HuH-7.5 (cell line): Measurements from ENCODE around the gene RALGPS2.

Source experiments
- DNase-seq: peaks from one replicate; pipeline ENCODE4 v3.0.0; 2011; ENCODE audit warnings: low spot score

RALGPS2 gene, protein sequence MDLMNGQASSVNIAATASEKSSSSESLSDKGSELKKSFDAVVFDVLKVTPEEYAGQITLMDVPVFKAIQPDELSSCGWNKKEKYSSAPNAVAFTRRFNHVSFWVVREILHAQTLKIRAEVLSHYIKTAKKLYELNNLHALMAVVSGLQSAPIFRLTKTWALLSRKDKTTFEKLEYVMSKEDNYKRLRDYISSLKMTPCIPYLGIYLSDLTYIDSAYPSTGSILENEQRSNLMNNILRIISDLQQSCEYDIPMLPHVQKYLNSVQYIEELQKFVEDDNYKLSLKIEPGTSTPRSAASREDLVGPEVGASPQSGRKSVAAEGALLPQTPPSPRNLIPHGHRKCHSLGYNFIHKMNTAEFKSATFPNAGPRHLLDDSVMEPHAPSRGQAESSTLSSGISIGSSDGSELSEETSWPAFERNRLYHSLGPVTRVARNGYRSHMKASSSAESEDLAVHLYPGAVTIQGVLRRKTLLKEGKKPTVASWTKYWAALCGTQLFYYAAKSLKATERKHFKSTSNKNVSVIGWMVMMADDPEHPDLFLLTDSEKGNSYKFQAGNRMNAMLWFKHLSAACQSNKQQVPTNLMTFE

DNA sequence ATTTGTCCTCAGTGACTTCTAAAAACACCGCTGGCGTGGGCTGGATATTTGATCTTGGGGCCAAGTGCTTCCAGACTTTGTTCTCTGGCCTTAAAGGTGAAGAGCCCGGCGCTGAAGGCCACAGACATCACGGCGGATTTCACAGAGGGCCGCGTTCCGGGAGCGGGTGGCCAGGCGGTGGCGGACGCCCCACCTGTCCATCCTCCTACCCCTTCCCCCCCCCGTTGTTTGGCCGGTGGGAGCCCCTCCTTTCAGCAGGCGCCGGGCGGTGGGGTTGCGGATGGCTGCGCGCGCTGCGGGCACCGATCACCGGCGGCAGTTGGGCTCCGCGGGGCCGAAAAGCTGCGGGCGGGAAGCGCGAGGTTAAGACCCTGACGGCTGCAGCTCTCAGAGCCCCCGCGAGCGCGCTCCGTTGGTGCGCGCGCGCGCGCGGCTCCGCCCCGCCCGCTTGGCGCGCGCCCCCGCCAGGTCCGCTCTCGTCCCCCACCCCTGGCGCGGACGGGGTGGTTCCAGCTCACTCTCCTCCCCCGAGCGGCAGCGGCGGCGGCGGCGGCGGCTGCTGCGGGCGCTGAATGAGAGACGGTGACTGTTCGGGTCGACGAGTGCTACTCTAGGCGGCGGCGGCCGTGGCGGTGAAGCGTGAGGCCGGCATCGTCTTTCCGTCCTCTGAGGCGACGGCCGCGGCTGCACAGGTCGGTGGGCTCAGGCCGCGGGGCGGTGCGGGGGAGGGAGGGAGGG lies at the start of gene RALGPS2:
RALGPS2 (plus strand) TSS at position 517 of the 738 bp plus-strand sequence. CDS start 51,521 bp downstream, outside the sequence.
- DNase-seq: peak; percentile 65

DNA sequence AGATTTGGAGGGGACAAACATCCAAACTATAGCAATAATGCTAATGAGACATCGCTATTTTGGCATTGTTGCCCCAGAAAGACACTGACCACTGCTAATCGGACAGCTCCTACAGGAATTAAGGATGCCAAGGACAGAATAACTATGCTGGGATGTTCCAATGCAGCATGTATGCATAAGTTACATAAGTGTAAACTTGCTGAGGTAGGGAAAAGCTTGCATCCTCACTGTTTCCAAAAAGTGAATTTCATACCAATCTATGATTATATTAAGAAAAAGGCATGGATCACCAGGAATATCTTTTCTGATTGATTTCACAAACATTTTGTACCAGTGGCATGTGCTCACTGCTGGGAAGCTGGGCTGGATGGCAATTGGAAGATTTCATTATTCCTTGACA lies 45.8 kb upstream of the RALGPS2 start:
- DNase-seq: no peak

DNA sequence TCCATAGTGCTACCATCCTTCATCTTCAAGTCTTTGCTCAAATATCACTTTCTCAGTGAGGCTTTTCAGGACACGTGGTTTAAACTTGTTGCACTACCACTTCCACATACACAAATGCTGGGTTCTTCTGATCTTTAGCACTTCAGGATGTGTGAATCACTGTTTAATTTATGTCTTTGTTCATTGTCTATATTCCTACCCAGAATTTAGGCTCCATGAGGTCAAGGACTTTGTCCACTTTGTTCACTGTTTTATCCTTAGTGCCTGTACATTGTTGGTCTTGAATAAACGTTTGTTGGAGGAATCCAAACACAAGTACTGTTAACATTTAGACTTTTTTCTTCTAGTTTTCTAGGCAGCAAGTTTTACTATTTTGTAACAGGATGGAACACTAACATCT lies 42.6 kb upstream of the RALGPS2 start:
- DNase-seq: no peak

DNA sequence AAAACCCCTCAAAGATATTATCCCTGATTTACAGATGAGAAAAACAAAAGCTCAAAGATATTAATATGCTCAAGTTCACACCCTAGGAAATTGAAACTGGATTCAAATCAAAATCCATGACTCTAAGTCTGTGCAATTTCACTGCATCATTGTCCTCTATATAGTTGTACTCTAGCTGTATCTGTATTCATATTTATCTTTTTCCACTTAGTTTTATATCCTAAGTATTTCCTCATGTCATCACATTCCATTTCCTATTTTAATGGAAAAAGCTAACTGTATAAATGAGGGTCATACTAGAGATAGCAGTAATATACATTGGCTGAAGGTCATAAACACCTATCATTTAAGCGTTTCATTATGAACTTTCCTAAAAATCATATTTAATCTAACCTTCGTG lies 42.2 kb upstream of the RALGPS2 start:
- DNase-seq: no peak

DNA sequence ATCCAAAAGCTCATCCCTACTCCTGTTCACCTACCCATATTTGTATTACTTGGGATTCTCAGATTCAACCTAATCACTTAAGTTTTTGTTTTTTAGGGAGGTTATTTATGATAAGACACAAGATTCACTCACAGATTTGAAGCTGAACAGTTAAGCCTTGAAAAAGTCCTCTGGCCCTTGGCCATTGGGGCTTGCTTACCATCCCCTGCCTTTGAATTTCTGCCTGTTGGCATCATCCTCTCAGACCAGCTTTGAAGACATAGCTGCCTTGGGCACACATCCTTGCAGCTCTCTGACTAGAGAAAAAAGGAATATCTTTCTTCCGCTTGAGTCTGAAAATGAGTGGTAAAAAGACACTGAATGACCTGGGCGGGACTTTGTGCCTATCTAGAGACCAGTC lies 41.8 kb upstream of the RALGPS2 start:
- DNase-seq: no peak

DNA sequence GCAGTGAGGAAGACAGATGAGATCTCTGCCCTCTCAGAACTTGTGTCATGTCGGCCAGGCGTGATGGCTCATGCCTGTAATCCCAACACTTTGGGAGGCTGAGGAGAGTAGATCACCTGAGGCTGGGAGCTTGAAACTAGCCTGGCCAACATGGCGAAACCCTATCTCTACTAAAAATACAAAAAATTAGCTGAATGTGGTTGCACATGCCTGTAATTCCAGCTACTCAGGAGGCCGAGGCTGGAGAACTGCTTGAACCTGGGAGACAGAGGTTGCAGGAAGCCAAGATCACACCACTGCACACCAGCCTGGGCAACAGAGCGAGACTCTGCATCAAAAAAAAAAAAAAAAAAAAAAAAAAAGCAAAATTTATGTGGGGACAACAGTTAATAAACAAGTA lies 40.9 kb upstream of the RALGPS2 start:
- DNase-seq: no peak

DNA sequence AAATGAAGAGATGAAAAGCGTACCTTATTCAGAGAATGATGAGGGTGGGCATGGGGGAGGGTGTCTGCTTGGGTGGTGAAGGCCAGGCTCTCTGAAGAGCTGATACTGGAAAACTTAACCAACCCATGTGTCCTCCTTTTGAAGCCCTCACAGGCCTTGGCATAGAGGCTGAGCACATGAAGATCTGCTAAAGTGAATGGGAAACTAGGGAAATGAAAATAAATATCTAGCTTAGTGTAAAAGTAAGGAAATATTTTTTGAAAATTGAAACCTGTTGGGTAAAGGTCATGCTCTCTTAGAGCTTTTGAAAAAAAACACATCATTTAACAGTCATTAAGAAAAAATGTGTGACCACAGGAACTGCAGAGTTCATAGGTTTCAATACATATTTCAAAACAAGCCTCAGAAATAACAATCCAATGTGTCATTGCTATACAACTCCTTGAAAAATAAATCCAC lies 40.5 kb upstream of the RALGPS2 start:
- DNase-seq: no peak

DNA sequence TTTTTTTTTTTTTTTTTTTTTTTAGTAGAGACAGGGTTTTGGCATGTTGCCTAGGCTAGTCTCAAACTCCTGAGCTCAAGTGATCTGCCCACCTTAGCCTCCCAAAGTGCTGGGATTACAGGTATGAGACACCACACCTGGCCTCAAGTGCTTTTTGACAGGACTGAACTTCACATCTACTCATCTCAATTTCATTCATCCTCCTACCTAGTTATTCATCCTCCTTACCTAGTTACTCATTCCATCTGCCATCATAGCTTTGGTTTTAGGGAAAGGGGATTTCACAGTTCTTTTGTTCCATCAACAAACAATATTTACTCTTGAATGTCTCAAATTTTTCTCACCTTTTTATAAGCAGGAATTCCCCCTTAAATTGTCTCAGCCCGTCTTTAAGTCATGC lies 38.6 kb upstream of the RALGPS2 start:
- DNase-seq: no peak

DNA sequence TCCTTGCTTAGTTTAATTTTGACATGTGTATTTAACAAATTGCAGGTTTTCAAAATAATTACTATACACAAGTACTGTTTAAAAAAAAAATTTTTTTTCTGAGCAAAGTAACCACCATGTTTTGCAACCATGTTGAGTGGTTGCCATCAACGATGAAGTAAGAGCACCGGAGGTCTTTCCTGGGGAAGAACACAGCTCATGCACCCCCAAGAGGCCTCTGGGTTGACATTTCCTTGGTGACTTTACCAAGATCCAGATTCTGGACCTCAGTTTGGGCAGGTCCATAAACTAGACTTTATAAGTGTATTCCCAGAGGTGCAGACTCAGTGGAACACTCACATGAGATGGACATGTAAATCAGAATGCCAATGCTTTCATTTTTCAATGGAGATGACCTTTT lies 36.8 kb upstream of the RALGPS2 start:
- DNase-seq: no peak

DNA sequence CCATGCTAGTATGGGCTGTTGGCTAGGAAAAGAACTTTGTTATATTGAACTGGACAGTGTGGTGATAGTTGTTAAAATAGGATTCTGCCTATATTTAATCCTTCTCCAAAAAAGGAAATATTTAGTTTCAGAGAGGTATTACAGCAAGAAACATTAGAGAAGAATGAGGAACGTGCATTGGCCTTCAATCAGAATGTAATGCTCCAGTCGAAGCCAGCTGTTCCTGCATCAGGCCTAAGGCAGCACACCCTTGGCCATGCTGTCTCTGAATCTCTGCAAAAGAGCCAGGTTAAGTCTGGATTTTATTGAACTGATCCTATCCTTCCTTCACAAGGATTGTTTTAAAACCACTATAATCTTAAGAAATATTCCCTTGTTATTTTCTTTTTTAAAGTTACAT lies 35.3 kb upstream of the RALGPS2 start:
- no peak for DNase-seq

DNA sequence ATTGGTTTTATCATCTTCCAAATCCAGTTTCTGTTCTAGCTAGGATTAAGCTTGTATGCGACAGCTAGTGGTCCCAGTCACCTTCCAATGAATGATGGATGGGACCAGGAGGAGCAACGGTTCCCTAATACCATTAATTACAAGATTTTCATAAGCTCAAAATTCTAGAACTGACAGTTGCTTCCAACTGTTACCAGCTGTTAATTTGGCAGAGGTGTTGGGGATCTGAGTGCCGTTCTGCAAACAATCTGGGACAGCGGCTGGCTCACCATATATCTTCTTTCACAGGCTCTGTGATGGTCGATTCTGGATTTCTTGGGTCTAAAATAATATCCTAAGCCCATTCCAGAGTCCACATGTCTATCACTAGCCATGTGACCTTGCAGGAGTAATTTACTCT lies 34.5 kb upstream of the RALGPS2 start:
- no peak for DNase-seq

DNA sequence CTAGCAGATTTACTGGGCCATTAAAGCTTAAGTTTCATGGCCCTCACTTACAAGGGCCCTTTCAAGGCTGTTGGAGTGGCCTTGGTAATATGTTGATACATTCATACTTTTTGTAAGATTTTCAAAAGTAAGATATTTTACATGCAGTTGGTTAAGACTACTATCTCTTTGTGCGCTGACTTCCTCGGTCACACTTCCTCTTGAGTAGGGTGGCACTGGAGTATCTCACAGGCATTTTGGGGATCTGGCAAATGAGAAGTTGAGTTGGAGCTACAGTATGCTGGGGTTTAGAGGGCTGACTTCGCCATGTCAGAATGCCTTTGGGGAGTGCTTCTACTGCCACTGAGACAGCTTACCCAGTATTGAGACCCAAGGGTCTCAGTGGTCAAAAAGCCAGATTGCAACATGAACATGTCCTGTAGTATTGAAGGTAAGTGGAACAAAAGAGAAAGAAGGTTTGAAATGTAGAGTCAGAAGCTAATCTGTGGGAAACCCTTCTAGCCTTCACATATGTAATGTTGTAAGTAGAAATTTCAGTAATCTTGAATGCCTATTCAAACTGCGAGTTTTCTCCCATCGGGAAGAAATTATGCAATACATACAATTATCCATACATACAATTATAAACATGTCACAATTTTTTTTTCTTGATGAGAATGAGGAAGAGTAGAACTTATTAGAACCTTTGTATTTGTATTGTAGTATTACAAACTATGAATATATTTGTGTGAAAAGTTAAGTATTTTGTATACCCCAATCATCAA lies 32.3 kb upstream of the RALGPS2 start:
- DNase-seq: no peak

DNA sequence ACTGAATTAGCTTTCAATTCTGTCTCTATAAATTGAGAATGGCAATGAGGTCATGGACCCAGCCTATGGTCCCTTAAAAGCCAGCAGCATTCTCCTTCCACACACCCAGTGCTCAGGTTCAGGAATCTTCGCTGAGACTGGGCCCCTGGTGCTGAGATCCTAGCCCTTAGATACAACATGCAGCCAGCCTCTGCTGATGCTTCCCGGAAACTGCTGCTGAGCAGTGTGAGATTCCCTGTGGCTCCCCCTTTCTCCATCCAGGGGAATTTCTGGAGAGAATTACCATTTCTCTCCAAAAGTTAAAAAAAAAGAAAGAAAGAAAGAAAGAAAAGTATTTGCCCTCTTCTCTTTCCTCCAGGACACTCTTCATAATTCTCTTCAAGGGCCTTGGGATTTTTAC lies 31.7 kb upstream of the RALGPS2 start:
- peak; percentile 15 for DNase-seq

DNA sequence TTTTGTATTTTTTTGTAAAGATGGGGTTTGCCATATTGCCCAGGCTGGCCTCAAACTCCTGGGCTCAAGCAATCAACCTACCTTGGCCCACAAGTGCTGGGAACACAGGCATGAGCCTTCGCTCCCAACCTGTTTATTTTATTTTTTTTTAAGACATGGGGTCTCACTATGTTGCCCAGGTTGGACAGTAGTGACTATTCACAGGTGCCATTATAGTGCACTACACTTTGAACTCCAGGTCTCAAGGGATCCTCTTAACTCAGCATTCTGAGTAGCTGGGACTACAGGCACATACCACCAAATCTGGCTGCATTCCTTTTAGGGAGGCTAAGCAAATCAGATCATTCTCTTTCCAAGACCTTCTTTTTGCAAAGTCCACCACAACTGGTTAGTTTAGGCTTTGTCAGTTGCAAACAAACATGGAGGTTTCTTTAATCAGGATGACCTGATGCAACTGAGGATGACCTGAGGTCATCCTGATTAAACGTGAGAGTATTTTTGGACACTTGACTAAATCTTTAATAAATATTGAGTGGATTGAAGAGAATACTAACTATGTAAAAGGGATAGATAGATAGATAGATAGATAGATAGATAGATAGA lies 30.0 kb upstream of the RALGPS2 start:
- no peak for DNase-seq

DNA sequence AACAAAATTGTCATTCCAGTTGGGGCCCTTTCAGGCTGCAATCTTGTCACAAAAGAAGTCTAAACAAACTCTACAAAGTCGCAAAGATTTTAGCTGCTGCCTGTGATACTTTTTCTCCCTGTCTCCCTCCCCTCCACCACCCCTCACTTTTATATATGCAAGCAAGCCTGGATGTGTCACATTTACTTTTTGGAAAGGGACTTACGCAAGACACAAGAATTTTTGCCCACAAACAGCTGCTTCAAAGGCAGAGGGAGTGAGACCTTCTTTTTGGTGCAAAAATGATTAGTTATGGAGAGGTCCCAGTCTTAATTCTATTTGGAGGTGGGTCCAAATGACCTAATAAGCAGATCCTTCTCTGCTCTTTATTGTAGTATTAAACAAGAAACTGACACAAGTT lies 22.9 kb upstream of the RALGPS2 start:
- DNase-seq: no peak

DNA sequence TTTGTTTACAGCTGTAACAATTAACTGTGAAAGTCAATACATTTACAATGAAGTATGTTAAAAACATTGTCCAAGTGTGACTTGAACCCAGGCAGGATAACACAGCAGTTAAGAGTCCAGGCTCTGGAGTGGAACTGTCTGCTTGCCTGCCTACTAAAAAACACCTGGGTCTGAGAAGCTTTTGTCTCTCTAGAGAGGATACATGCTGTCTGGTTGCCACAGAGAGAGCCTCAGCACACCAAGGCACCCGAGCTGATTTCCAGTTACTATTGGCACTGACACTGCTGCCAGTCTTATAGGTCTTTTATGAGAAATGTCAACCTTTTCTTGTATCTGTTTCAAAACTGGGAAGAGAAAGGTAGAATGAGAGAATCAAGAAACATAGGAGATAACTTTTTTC lies 20.2 kb upstream of the RALGPS2 start:
- DNase-seq: no peak

DNA sequence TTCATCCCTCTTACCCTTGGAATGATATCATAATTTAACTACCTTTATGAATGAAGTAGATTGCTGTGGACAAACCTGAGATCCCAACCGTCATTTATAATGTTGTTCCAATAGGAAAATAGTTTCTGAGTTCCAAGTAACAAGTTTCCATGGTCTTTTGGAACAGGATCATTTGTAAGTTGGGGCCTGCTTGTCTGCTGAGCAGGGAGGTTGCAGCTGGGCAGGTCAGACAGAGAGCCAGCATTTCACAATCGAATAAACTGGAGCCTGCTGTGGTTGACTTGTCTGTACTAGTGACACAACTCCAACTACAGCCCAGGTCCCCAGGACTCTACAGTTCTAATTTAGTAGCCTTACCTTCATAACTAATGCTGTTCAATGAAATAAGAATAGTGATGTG lies 18.6 kb upstream of the RALGPS2 start:
- no peak for DNase-seq

DNA sequence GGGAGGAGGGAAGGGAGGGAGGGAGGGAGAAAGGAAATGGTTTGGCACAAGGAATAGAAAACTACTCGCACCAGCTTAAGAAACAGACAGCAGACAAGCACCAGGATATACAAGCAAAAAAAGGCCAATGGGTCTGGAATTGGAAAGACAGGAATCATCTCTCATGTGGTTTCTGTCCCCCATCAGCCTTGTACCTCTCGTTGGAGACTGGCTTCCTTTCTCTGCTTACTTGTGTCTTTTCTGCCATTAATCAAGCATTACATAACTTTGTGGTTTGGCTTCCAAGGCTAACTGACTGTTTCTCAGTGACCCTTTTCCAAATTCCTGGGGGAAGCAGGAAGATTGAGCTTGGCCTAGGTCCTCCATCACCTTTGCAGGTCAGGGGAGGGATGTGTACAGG lies 11.8 kb upstream of the RALGPS2 start:
- DNase-seq: no peak

DNA sequence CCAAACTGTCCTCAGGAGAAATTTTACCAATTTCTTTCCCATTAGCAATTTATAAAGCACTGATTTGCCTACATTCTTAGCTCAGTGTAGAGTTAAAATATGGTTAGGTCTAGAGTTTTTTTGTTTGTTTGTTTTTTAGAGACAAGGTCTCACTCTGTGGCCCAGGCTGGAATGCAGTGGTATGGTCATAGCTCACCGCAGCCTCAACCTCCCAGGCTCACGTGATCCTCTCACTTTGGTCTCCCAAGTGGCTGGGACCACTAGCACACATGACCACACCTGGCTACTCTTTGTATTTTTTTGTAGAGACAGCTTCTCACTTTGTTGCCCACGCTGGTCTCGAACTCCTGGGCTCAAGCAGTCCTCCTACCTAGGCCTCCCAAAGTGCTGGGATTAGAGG lies 10.6 kb upstream of the RALGPS2 start:
- no peak for DNase-seq

DNA sequence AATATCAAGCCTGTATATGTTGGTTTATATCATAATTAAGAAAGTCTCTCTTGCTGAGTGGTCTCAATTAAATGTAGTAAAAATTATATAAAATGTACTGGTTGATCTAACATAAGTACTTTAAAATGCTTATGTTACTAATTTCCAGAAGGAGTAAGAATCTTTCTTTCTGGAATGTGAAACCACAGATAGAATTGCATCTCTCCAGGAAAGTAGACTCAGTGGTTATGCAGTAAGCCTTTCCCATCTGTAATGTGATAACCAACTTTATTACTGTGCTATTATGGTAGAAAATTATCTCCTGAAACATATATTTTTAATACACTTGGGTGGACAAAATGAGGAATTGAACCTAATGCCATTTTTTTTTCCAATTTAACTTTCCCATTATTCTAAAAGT lies 8.9 kb upstream of the RALGPS2 start:
- DNase-seq: no peak

DNA sequence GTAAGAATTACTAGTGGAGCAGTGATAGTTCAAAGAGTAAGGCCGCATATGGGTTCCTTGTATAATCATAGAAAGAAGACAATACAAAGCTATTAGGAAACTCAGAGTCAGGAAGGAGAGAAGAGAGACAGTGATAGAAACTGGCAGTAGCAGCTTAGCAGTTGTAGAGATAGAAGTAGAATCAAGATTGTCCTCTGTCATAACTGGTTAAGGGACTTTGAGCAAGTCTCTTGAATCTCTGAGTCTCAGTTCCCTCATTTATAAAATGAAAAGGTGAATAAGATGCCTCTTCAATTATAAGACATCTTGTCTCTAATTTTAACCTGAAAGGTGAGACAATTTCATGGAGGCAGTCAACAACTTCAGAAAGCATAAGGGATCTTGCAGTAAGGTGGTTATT lies 6.5 kb upstream of the RALGPS2 start:
- no peak for DNase-seq

DNA sequence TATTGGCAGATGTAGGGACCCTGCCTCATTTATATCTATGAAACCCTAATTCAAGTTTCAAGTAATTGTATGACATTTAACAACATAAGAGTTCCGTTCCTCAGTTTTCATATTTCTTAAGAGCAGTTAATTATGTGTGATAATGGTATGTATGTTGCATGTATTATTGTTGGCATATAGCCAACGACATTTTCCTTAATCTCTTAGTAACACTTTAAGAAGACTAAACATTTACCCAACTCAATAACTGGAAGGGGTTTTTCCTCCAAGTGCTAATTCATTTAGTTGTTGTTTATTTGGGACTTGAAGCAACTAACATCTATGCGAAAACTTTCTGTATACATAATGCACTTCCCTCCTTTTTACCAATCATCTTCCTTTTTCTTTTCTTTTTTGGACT lies 1.5 kb upstream of the RALGPS2 start:
- DNase-seq: no peak
